SU-DHL-6 (cell line): ENCODE results near the gene MRPL1.

Source experiments
- H2AFZ ChIP-seq: fragments of 200-600 bp; sonication (generic); 2 replicates; pipeline ENCODE4 v1.6.1; 2014; ENCODE audit warnings: low read depth, mild to moderate bottlenecking, moderate library complexity, mixed read lengths, antibody characterized with exemption, low read length; ENCODE audit not compliant: severe bottlenecking
- H3F3A ChIP-seq: fragments of 200-600 bp; shearing (Covaris generic); 2 replicates; pipeline ENCODE4 v1.6.0; 2016; ENCODE audit warnings: antibody characterized with exemption, mild to moderate bottlenecking; ENCODE audit not compliant: insufficient read depth
- H3K27ac ChIP-seq: fragments of 200-600 bp; sonication (generic); 2 replicates; pipeline ENCODE4 v1.5.1; 2016; ENCODE audit warnings: low read depth, mild to moderate bottlenecking, low read length, moderate library complexity, mixed read lengths
- H3K27me3 ChIP-seq: fragments of 200-600 bp; sonication (generic), shearing (Covaris generic); 2 replicates; pipeline ENCODE4 v1.6.0; 2014; ENCODE audit warnings: mild to moderate bottlenecking, low read length
- H3K36me3 ChIP-seq: fragments of 200-600 bp; sonication (generic); 2 replicates; pipeline ENCODE4 v1.6.1; 2014; ENCODE audit warnings: mild to moderate bottlenecking, low read length, mixed read lengths
- H3K4me2 ChIP-seq: fragments of 300-600, 200-600 bp; shearing (Covaris generic), sonication (generic); 2 replicates; pipeline ENCODE4 v1.6.0; 2014; ENCODE audit warnings: low read length, low read depth, mild to moderate bottlenecking; ENCODE audit not compliant: poor library complexity, severe bottlenecking
- H3K4me3 ChIP-seq: fragments of 200-600 bp; sonication (generic); 2 replicates; pipeline ENCODE4 v1.5.1; 2014; ENCODE audit warnings: antibody characterized with exemption, low read length, mild to moderate bottlenecking, mixed read lengths; ENCODE audit not compliant: insufficient read depth, poor library complexity, severe bottlenecking
- H3K79me2 ChIP-seq: fragments of 200-600 bp; sonication (generic); 2 replicates; pipeline ENCODE4 v1.6.1; 2014; ENCODE audit warnings: mild to moderate bottlenecking, low read length, moderate library complexity; ENCODE audit not compliant: insufficient read depth
- H3K9ac ChIP-seq: fragments of 200-600 bp; sonication (generic); 2 replicates; pipeline ENCODE4 v1.7.0; 2014; ENCODE audit warnings: mild to moderate bottlenecking, low read length
- H3K9me2 ChIP-seq: fragments of 200-600 bp; sonication (generic); replicated peaks from 2 replicates; pipeline ENCODE4 v1.6.1; 2014; ENCODE audit warnings: low read length; ENCODE audit not compliant: insufficient read depth
- H3K9me3 ChIP-seq: fragments of 200-600 bp; sonication (generic); 2 replicates; pipeline ENCODE4 v1.6.1; 2014; ENCODE audit warnings: low read length, mixed read lengths; ENCODE audit not compliant: insufficient read depth
- H4K20me1 ChIP-seq: fragments of 200-600 bp; sonication (generic); 2 replicates; pipeline ENCODE4 v1.6.1; 2014; ENCODE audit warnings: low read depth, mild to moderate bottlenecking, antibody characterized with exemption, low read length, moderate library complexity, mixed read lengths
- CTCF ChIP-seq: fragments of 200-600 bp; sonication (generic); IDR thresholded peaks from one replicate; pipeline ENCODE4 v1.5.1; 2017; ENCODE audit warnings: antibody characterized with exemption, mild to moderate bottlenecking, low read length, moderate library complexity; ENCODE audit not compliant: insufficient read depth, poor library complexity, severe bottlenecking
- EZH2phosphoT487 ChIP-seq: fragments of 200-600 bp; sonication (generic), shearing (Covaris generic); conservative IDR thresholded peaks from 2 replicates; pipeline ENCODE4 v1.6.1; 2018; ENCODE audit warnings: mild to moderate bottlenecking, antibody characterized with exemption, low read length, moderate library complexity, mixed read lengths

The MRPL1 gene

DNA sequence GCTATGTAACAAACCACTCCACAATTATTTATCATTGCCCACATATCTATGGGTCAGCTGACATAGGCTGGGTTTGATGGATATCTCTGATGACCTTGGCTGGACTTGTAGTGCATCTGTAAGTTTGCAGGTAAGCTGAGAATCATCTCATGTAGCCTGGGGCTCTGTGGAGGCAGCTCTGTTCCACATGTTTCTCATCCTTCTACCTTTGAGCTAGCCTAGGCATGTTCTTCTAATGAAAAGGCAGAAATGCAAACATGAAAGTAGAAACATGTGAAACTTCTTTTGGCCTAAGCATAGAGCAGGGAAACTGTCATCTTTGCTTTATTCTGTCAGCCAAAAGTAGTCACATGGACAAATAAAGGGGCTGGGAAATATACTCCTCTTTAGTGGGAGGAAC is 18.2 kb downstream of the MRPL1 start:
- Histone ChIP-seq H3K36me3 (no peaks in the 10 kb centered on the region), H3K4me2 (no peak overlapping the region)
- TF ChIP-seq CTCF (no peak), EZH2phosphoT487 (no peak)

GRCh38 chr4:77881460-77882295 is 19.0 kb downstream of the MRPL1 start:
- no peak overlapping the region for H3K27ac ChIP-seq
- H3K36me3 ChIP-seq = no peaks in the 10 kb centered on the region
- H3K9me2 ChIP-seq = no peaks in the 10 kb centered on the region
- TF ChIP-seq EZH2phosphoT487 (no peak), CTCF (no peak)
- H3K9me3 ChIP-seq = no peaks in the 10 kb centered on the region
- H3F3A ChIP-seq = no peaks in the 10 kb centered on the region
- H3K9ac ChIP-seq = no peak overlapping the region
- no peak overlapping the region for H3K4me2 ChIP-seq
- H4K20me1 ChIP-seq = no peaks in the 10 kb centered on the region
- H3K27me3 ChIP-seq = no peaks in the 10 kb centered on the region
- H3K79me2 ChIP-seq = peaks cover 5% of the 10 kb centered on the region; the same call in 1 of the 2 replicates
- H3K4me3 ChIP-seq = no peak overlapping the region
- no peak overlapping the region for H2AFZ ChIP-seq

More for the DNA sequence above, 18.2 kb downstream of the MRPL1 start:
- Histone ChIP-seq H3F3A (no peaks in the 10 kb centered on the region), H4K20me1 (no peaks in the 10 kb centered on the region), H3K9me3 (no peaks in the 10 kb centered on the region), H3K27ac (no peak overlapping the region), H3K79me2 (peaks cover 5% of the 10 kb centered on the region; the same call in 1 of the 2 replicates), H2AFZ (no peak overlapping the region), H3K27me3 (no peaks in the 10 kb centered on the region), H3K4me3 (no peak overlapping the region), H3K9me2 (no peaks in the 10 kb centered on the region), H3K9ac (no peak overlapping the region)

GRCh38 chr4:77893451-77893850 is 30.8 kb downstream of the MRPL1 start:
- no peak overlapping the region for H2AFZ ChIP-seq
- H3K36me3 ChIP-seq = no peaks in the 10 kb centered on the region
- no peak overlapping the region for H3K27ac ChIP-seq
- H3K79me2 ChIP-seq = no peaks in the 10 kb centered on the region
- H3K4me3 ChIP-seq = no peak overlapping the region
- H3K9me3 ChIP-seq = no peaks in the 10 kb centered on the region
- no peak overlapping the region for H3K4me2 ChIP-seq
- H4K20me1 ChIP-seq = no peaks in the 10 kb centered on the region
- TF ChIP-seq CTCF = no peak
- TF ChIP-seq EZH2phosphoT487 = no peak
- no peak overlapping the region for H3K9ac ChIP-seq
- H3K27me3 ChIP-seq = no peaks in the 10 kb centered on the region
- H3K9me2 ChIP-seq = no peaks in the 10 kb centered on the region
- no peaks in the 10 kb centered on the region for H3F3A ChIP-seq
